ENCODE measurements around the gene IL1B. TPM values are rescaled to one million over a fixed set of nuclear protein-coding genes. Genes with fewer than 3 reads are reported as not detected.
A peak's percentile ranks its signal among the peaks of the same experiment; 100 is the strongest.

Gene IL1B
- total and polyA plus RNA-seq, 2 experiments from 2014 or later: 0.86 to 2.2 TPM

DNA sequence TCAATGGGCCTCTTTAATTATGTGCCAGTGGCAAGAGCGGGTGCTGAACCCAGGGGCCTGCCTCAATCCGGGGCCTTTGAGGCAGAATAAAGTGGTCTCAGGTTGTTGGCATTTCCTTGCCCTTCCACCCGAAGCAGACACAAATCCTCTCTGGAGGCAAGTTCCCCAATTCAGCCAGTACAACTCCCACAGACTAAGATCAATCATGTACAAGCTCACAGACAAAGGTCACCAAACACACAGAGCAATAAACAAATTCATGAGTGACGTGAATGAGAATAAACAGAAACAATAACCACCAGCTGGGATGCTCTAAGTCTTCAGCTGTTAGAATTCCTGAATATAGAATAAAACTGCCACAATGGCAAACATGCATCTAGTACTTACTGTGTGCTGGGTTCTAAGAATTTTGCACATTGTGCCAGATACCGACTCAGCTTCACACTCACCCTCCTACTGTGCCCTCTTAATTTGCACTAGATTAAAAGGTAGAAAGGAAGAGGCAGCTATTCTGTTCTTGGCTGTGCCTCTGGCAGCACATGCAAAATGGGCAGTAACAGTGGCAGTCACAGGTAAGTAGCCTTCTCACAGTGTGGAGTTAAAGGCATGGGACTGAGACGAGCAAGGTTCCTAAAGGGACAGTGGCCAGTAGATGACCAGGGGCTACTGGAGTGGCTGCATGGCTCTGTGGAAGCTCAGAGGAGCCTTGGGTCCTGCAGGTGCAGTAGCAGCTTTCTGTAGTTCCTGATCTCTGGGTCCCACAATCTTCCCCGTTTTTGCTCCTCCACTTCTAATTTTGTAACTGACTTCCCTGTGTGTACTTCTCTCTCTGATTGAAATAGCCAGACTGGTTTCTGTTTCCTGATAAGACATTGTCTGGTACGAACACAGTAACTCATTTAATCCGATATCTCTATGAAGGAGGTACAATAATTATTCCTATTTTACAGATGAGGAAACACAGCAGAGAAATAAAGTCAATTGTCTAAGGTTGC lies 34.6 kb upstream of the IL1B start:
- no peaks in the 10 kb centered on the region for H4K20me1 ChIP-seq (ENCODE audit: insufficient read depth)
- H3K27ac ChIP-seq: no peak overlapping the region
- TF ChIP-seq EZH2 (IDR thresholded peaks at IDR 0.05; ENCODE audit: insufficient read depth, poor library complexity, severe bottlenecking) (no peak), EZH2phosphoT487 (IDR thresholded peaks at IDR 0.05; ENCODE audit: insufficient read depth, low read depth) (no peak)
- no peak overlapping the region for H3K4me2 ChIP-seq (ENCODE audit: unreplicated experiment)
- no peaks in the 10 kb centered on the region for H3K79me2 ChIP-seq (ENCODE audit: insufficient read depth)
- no peak overlapping the region for H3K4me3 ChIP-seq
- in situ Hi-C loops (cut with MboI): no loop called here
- H3K9ac ChIP-seq: no peak overlapping the region
- H3K9me2 ChIP-seq (ENCODE audit: insufficient read depth): no peaks in the 10 kb centered on the region
- no peaks in the 10 kb centered on the region for H3K9me3 ChIP-seq (ENCODE audit: low read depth)
- DNase-seq: no peak
- WGBS, 2 experiments (ENCODE audit: low coverage in 1 of 2, low lambda C conversion rate in 2 of 2, missing lambda C conversion rate in 2 of 2): 75% methylated on average over 9 of the region's 9 CpGs
- no peak overlapping the region for H2AFZ ChIP-seq
- peaks cover 20% of the 10 kb centered on the region for H3K4me1 ChIP-seq (ENCODE audit: insufficient read depth)
- H3F3A ChIP-seq (ENCODE audit: insufficient read depth): no peaks in the 10 kb centered on the region
- H3K27me3 ChIP-seq (replicated peaks; ENCODE audit: insufficient read depth): no peaks in the 10 kb centered on the region
- no peaks in the 10 kb centered on the region for H3K36me3 ChIP-seq (ENCODE audit: low read depth)

DNA sequence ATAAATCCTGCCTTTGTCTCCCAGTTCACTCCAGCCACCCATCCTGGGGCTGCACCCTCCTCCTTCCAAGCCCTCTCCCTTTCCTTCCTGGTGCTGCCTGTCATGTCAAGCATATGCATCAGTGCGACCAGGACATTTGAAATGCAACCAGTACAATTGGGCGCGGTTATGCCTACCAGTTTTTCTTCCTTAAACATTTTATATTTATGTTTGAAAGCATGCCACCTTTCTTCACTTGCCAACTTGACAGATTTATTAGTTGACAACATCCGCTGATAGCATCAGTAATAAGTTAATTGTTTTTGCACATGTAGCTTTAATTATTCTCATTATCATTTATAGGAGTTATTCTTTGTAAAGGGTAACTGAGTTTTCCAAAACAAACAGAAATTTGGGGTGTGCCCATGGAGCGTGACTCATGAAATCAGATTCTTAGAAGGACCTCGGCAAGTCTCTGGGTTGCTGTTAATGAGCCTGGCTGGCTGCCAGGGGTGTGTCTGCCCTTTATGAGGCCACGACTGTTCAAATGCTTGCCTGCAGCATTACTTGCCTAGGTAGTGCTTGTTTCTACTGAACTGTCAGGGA lies 32.8 kb upstream of the IL1B start:
- 24 to 31% methylated on average over 7 of the region's 7 CpGs for WGBS, 2 experiments (ENCODE audit: low coverage in 1 of 2, low lambda C conversion rate in 2 of 2, missing lambda C conversion rate in 2 of 2)
- Histone ChIP-seq H3K4me2 (ENCODE audit: unreplicated experiment) (peak overlapping the region; percentile 11), H3K9me3 (ENCODE audit: low read depth) (no peaks in the 10 kb centered on the region), H3F3A (ENCODE audit: insufficient read depth) (no peaks in the 10 kb centered on the region), H3K4me1 (ENCODE audit: insufficient read depth) (peaks cover 20% of the 10 kb centered on the region), H3K36me3 (ENCODE audit: low read depth) (no peaks in the 10 kb centered on the region), H3K27me3 (replicated peaks; ENCODE audit: insufficient read depth) (no peaks in the 10 kb centered on the region), H3K9me2 (ENCODE audit: insufficient read depth) (no peaks in the 10 kb centered on the region), H4K20me1 (ENCODE audit: insufficient read depth) (no peaks in the 10 kb centered on the region), H3K4me3 (no peak overlapping the region), H2AFZ (no peak overlapping the region), H3K27ac (no peak overlapping the region), H3K79me2 (ENCODE audit: insufficient read depth) (no peaks in the 10 kb centered on the region), H3K9ac (no peak overlapping the region)
- TF ChIP-seq EZH2phosphoT487 (IDR thresholded peaks at IDR 0.05; ENCODE audit: insufficient read depth, low read depth) (no peak), EZH2 (IDR thresholded peaks at IDR 0.05; ENCODE audit: insufficient read depth, poor library complexity, severe bottlenecking) (no peak)
- peak; percentile 82 for DNase-seq
- in situ Hi-C loops (cut with MboI): no loop called here

DNA sequence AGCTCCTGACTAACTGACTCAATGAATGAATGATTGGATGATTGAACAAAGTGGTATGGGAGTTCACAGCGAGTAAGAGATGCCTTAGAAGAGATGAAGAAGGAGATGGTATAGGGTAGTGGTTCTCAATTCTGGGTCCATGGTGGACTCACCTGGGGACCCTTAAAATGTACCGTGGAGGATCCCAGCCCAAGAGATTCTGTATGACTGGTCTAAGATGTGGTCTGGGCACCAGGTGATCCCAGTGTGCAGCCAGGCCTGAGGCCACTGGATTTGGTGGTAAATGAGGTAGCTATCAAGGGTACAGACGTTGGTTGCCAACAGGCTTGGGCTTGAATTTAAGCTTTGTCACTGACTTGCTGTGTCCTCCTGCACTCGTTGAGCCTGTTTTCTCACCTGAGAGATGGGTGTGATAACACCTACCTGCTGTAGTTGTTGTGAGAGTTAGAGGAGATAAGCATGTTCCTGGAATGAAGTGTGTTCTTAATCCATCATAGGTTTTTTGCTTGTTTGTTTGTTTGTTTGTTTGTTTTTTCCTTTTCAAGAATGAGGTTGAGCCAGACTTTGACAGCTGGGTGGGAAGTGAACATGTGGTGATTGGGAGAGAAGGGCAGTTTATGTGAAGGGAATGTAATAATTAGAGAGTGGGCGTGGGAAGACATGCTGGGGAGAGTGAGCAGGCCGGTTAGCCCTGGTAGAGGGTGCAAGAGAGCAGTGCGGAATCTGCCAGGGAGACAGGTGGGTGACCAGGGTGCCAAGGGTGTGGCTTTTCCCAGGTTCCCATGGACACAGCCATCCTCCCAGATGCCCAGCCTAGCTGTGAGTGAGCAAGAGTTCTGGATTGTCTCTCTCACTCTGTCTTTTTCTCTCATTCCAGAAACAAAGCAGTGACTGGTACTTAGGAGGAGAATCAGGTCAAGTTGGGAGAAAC lies 31.4 kb upstream of the IL1B start:
- Histone ChIP-seq H2AFZ (no peak overlapping the region), H3K4me3 (no peak overlapping the region), H3K27me3 (replicated peaks; ENCODE audit: insufficient read depth) (no peaks in the 10 kb centered on the region), H3K9ac (no peak overlapping the region), H3K79me2 (ENCODE audit: insufficient read depth) (no peaks in the 10 kb centered on the region), H3K36me3 (ENCODE audit: low read depth) (no peaks in the 10 kb centered on the region), H3K4me2 (ENCODE audit: unreplicated experiment) (no peak overlapping the region), H4K20me1 (ENCODE audit: insufficient read depth) (no peaks in the 10 kb centered on the region), H3K4me1 (ENCODE audit: insufficient read depth) (peaks cover 20% of the 10 kb centered on the region), H3K9me2 (ENCODE audit: insufficient read depth) (no peaks in the 10 kb centered on the region), H3K27ac (no peak overlapping the region), H3K9me3 (ENCODE audit: low read depth) (no peaks in the 10 kb centered on the region), H3F3A (ENCODE audit: insufficient read depth) (no peaks in the 10 kb centered on the region)
- in situ Hi-C loops (cut with MboI): no loop called here
- no peak for TF ChIP-seq EZH2phosphoT487 (IDR thresholded peaks at IDR 0.05; ENCODE audit: insufficient read depth, low read depth)
- no peak for TF ChIP-seq EZH2 (IDR thresholded peaks at IDR 0.05; ENCODE audit: insufficient read depth, poor library complexity, severe bottlenecking)
- peak; percentile 20 for DNase-seq
- 79 to 82% methylated on average over 7 of the region's 7 CpGs for WGBS, 2 experiments (ENCODE audit: low coverage in 1 of 2, low lambda C conversion rate in 2 of 2, missing lambda C conversion rate in 2 of 2)

Data from GM23248 (cell line).